Measurements from ENCODE around the gene ZMYND15. TPM values are rescaled to one million over a fixed set of nuclear protein-coding genes. Genes with fewer than 3 reads are reported as not detected.
A peak's percentile ranks its signal among the peaks of the same experiment; 100 is the strongest.

The ZMYND15 gene
- total RNA-seq, 1 donor from 2014 or later, result not detected

DNA sequence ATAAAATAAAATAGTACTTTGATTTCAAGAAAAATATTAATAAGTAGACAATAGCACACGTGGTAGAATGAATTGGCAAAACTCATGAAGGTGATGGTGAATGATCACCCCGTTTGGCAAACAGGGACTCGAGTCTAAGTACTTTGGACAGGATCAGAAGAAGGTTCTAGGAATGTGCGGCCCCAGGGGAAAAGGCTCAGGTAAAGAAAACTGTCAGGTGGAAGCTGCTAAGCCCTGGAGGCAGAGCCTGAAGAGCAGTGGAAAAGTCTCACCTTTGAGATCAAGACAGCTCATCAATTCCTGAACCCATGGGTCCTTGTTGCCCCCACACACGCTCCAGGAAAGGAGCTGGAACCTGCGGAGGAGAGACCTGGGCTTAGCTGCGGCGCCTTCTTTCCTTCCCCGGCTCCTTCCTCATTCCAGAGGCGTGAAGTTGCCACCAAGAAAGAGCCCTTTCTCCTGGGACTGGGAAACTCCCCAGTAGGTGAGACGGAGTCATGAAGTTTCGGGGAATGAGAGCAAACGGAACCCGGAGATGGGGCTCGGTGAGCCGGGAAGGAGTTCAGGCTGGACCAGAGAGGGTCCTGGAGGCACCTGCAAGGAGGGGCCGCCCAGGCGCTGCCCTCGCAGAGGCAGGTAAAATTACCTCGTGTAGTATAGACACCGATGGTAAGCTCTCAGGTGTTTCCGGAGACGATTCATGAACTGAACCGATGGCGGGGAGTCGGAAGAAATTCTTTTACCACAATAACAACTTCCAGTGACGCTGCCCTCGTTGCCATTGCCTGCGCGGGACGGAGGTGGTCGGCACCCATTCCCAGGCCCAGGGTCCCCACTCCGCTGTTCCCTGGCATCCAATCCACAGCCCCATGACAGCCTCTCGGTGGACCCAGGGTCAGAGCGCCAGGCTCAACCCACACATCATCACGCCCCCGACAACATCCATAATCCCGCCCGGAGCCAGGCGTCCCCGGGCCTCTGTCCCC is 1.2 kb upstream of the ZMYND15 start:
- intact Hi-C loops (cut with DNase I), result no loop called here

GRCh38 chr17:4740025-4740351 is 355 bp downstream of the ZMYND15 start:
- Histone ChIP-seq H3K4me3 (peak overlapping the region; percentile 86 to 88), H3K27me3 (no peaks in the 10 kb centered on the region), H3K36me3 (no peaks in the 10 kb centered on the region), H3K9me3 (no peaks in the 10 kb centered on the region), H3K27ac (peak overlapping the region in 1 of 2 donors; percentile 56), H3K4me1 (peaks cover 0 to 5% of the 10 kb centered on the region in 2 donors)
- no peak for DNase-seq (ENCODE audit: low spot score in 2 of 2)
- TF ChIP-seq, protein P1, sequence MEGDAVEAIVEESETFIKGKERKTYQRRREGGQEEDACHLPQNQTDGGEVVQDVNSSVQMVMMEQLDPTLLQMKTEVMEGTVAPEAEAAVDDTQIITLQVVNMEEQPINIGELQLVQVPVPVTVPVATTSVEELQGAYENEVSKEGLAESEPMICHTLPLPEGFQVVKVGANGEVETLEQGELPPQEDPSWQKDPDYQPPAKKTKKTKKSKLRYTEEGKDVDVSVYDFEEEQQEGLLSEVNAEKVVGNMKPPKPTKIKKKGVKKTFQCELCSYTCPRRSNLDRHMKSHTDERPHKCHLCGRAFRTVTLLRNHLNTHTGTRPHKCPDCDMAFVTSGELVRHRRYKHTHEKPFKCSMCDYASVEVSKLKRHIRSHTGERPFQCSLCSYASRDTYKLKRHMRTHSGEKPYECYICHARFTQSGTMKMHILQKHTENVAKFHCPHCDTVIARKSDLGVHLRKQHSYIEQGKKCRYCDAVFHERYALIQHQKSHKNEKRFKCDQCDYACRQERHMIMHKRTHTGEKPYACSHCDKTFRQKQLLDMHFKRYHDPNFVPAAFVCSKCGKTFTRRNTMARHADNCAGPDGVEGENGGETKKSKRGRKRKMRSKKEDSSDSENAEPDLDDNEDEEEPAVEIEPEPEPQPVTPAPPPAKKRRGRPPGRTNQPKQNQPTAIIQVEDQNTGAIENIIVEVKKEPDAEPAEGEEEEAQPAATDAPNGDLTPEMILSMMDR (IDR thresholded peaks at IDR 0.05), result no peak
- intact Hi-C loops (cut with DNase I), result no loop called here

More for the DNA sequence above, 1.2 kb upstream of the ZMYND15 start:
- H3K27ac ChIP-seq, result peak overlapping the region; percentile 51 to 56
- no peaks in the 10 kb centered on the region for H3K27me3 ChIP-seq
- no peaks in the 10 kb centered on the region for H3K9me3 ChIP-seq
- peak overlapping the region; percentile 86 to 88 for H3K4me3 ChIP-seq
- no peaks in the 10 kb centered on the region for H3K36me3 ChIP-seq
- TF ChIP-seq, protein P1 (IDR thresholded peaks at IDR 0.05), result no peak
- no peak for DNase-seq (ENCODE audit: low spot score in 2 of 2)
- peaks cover 0 to 5% of the 10 kb centered on the region in 2 donors for H3K4me1 ChIP-seq

- no peaks in the 10 kb centered on the region for H3K9me3 ChIP-seq
- no peaks in the 10 kb centered on the region for H3K36me3 ChIP-seq
- no peak for DNase-seq (ENCODE audit: low spot score in 2 of 2)
- no peak overlapping the region for H3K27ac ChIP-seq
- peaks cover 0 to 5% of the 10 kb centered on the region in 2 donors for H3K4me1 ChIP-seq
- H3K4me3 ChIP-seq, result peak overlapping the region in 1 of 2 donors; percentile 88
- intact Hi-C loops (cut with DNase I), result no loop called here
- H3K27me3 ChIP-seq, result peaks cover 6% of the 10 kb centered on the region
- TF ChIP-seq, protein P1 (IDR thresholded peaks at IDR 0.05), result no peak
Measured at GRCh38 chr17:4740584-4740983, 951 bp downstream of the ZMYND15 start.

DNA sequence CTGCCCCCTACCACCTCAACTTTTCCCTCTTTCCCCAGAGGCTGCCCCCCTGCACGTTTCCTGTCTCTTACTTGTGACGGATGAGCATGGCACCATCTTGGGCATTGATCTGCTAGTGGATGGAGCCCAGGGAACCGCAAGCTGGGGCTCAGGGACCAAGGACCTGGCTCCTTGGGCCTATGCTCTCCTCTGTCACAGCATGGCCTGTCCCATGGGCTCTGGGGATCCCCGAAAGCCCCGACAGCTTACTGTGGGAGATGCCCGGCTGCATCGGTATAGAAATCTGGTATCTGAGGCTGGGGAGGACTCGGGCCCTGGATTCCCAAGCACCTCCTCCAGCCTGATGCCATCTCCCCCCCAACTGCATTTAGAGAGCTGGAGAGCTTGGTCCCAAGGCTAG is 1.9 kb downstream of the ZMYND15 start:
- H3K27me3 ChIP-seq, result peaks cover 13% of the 10 kb centered on the region
- no peaks in the 10 kb centered on the region for H3K36me3 ChIP-seq
- H3K4me1 ChIP-seq, result peaks cover 0 to 5% of the 10 kb centered on the region in 2 donors
- DNase-seq (ENCODE audit: low spot score in 2 of 2), result no peak
- TF ChIP-seq, protein P1 (IDR thresholded peaks at IDR 0.05), result no peak
- no peaks in the 10 kb centered on the region for H3K9me3 ChIP-seq
- no peak overlapping the region for H3K27ac ChIP-seq
- H3K4me3 ChIP-seq, result no peak overlapping the region
- intact Hi-C loops (cut with DNase I), result no loop called here

GRCh38 chr17:4742133-4742532 is 2.5 kb downstream of the ZMYND15 start:
- peaks cover 0 to 5% of the 10 kb centered on the region in 2 donors for H3K4me1 ChIP-seq
- intact Hi-C loops (cut with DNase I), result no loop called here
- TF ChIP-seq, protein P1 (IDR thresholded peaks at IDR 0.05), result no peak
- H3K9me3 ChIP-seq, result no peaks in the 10 kb centered on the region
- H3K27ac ChIP-seq, result no peak overlapping the region
- H3K4me3 ChIP-seq, result no peak overlapping the region
- H3K36me3 ChIP-seq, result no peaks in the 10 kb centered on the region
- no peak for DNase-seq (ENCODE audit: low spot score in 2 of 2)
- peaks cover 13% of the 10 kb centered on the region for H3K27me3 ChIP-seq
